T-helper 9 cell (primary cell): Measurements from ENCODE around the gene SMC1A.
"Not testable (repeated sequence)": the region's sequence is repeated elsewhere in the genome, so short reads cannot be mapped to it uniquely, and the experiment has no call there.

ENCODE experiments used
- DNase-seq: peaks from one replicate; pipeline ENCODE4 v3.0.0-alpha.2; 2020
- total RNA-seq, 2 donors: gene quantifications; one replicate each; lab custom pipeline; 2026; lab: John Stamatoyannopoulos, UW

Gene SMC1A
- 92.7 to 146 reads per million in 2 donors for total RNA-seq

- peak; percentile 96 for DNase-seq
Observed at GRCh38 chrX:53422086-53422860, at the start of gene SMC1A. Gene SMC1A (minus strand): TSS chrX:53422654. CDS start chrX:53422600, 54 bp downstream.

- DNase-seq, result no peak
Observed at GRCh38 chrX:53471346-53471745, 48.9 kb upstream of the SMC1A start.

GRCh38 chrX:53468659-53469058 lies 46.2 kb upstream of the SMC1A start:
- not testable (repeated sequence) for DNase-seq

GRCh38 chrX:53458082-53458481 lies 35.6 kb upstream of the SMC1A start:
- DNase-seq, result no peak

GRCh38 chrX:53456254-53456653 lies 33.8 kb upstream of the SMC1A start:
- no peak for DNase-seq

- no peak for DNase-seq
Observed at GRCh38 chrX:53452812-53453211, 30.4 kb upstream of the SMC1A start.

GRCh38 chrX:53449632-53450031 lies 27.2 kb upstream of the SMC1A start:
- DNase-seq, result no peak

GRCh38 chrX:53447441-53447840 lies 25.0 kb upstream of the SMC1A start:
- DNase-seq, result no peak

- DNase-seq, result peak; percentile 21
Observed at GRCh38 chrX:53445977-53446376, 23.5 kb upstream of the SMC1A start.

GRCh38 chrX:53442322-53442631 lies 19.8 kb upstream of the SMC1A start:
- no peak for DNase-seq

GRCh38 chrX:53441531-53442321 lies 19.3 kb upstream of the SMC1A start:
- DNase-seq, result peak; percentile 57

- DNase-seq, result no peak
Observed at GRCh38 chrX:53440621-53441517, 18.4 kb upstream of the SMC1A start.

GRCh38 chrX:53440101-53440500 lies 17.6 kb upstream of the SMC1A start:
- no peak for DNase-seq

GRCh38 chrX:53438832-53439230 lies 16.4 kb upstream of the SMC1A start:
- no peak for DNase-seq

- DNase-seq, result no peak
Observed at GRCh38 chrX:53438174-53438831, 15.8 kb upstream of the SMC1A start.

- DNase-seq, result no peak
Observed at GRCh38 chrX:53437206-53437605, 14.8 kb upstream of the SMC1A start.

- peak; percentile 52 for DNase-seq
Observed at GRCh38 chrX:53435997-53436396, 13.5 kb upstream of the SMC1A start.

GRCh38 chrX:53433651-53434639 lies 11.5 kb upstream of the SMC1A start, which contains the start of gene HSD17B10:
Gene HSD17B10 (minus strand): TSS chrX:53434370. CDS start chrX:53434345, 25 bp downstream.
- peak; percentile 82 for DNase-seq

GRCh38 chrX:53430231-53430630 lies 7.8 kb upstream of the SMC1A start:
- no peak for DNase-seq

- DNase-seq, result no peak
Observed at GRCh38 chrX:53429755-53430154, 7.3 kb upstream of the SMC1A start.

GRCh38 chrX:53422861-53423306 lies 430 bp upstream of the SMC1A start, which contains the start of gene RIBC1:
Gene RIBC1 (plus strand): TSS chrX:53422873. CDS start chrX:53426277, 3,404 bp downstream.
- no peak for DNase-seq
